Smooth muscle cell (in vitro differentiated cells): Measurements from ENCODE around the gene NLGN3. TPM values are rescaled to one million over a fixed set of nuclear protein-coding genes. Genes with fewer than 3 reads are reported as not detected.
A peak's percentile ranks its signal among the peaks of the same experiment; 100 is the strongest.
"Not testable (repeated sequence)": the region's sequence is repeated elsewhere in the genome, so short reads cannot be mapped to it uniquely, and the experiment has no call there.

ENCODE experiments used
- DNase-seq: peaks from one replicate; lab custom pipeline; 2025; ENCODE audit not compliant: unreplicated experiment; lab: John Stamatoyannopoulos, UW
- H2AFZ ChIP-seq: fragments of 200-600 bp; sonication (generic); 2 replicates; pipeline ENCODE4 v1.6.0; 2016; ENCODE audit warnings: antibody characterized with exemption, low read depth, mild to moderate bottlenecking
- H3F3A ChIP-seq: fragments of 200-600 bp; sonication (generic); 2 replicates; pipeline ENCODE4 v1.6.0; 2017; ENCODE audit warnings: antibody characterized with exemption, low read depth
- H3K27ac ChIP-seq: fragments of 200-600 bp; sonication (generic); 2 replicates; pipeline ENCODE4 v1.5.1; 2016; ENCODE audit warnings: low read depth, mild to moderate bottlenecking
- H3K27me3 ChIP-seq: fragments of 200-600 bp; sonication (generic); 2 replicates; pipeline ENCODE4 v1.6.1; 2016; ENCODE audit warnings: low read depth, mild to moderate bottlenecking
- H3K36me3 ChIP-seq: fragments of 200-600 bp; sonication (generic); 2 replicates; pipeline ENCODE4 v1.5.1; 2016; ENCODE audit warnings: low read depth
- H3K4me1 ChIP-seq: fragments of 200-600 bp; sonication (generic); 2 replicates; pipeline ENCODE4 v1.5.1; 2016; ENCODE audit warnings: low read depth
- H3K4me2 ChIP-seq: fragments of 200-600 bp; sonication (generic); 2 replicates; pipeline ENCODE4 v1.6.0; 2016; ENCODE audit warnings: mild to moderate bottlenecking
- H3K4me3 ChIP-seq: fragments of 200-600 bp; sonication (generic); 2 replicates; pipeline ENCODE4 v1.5.1; 2016; ENCODE audit warnings: mild to moderate bottlenecking
- H3K79me2 ChIP-seq: fragments of 200-600 bp; sonication (generic); 2 replicates; pipeline ENCODE4 v1.6.0; 2016; ENCODE audit warnings: low read depth, mild to moderate bottlenecking
- H3K9ac ChIP-seq: fragments of 200-600 bp; sonication (generic); 2 replicates; pipeline ENCODE4 v1.6.0; 2016; ENCODE audit warnings: low read depth
- H3K9me3 ChIP-seq: fragments of 200-600 bp; sonication (generic); replicated peaks from 2 replicates; pipeline ENCODE4 v1.5.1; 2016; ENCODE audit warnings: low read depth
- H4K20me1 ChIP-seq: fragments of 200-600 bp; sonication (generic); 2 replicates; pipeline ENCODE4 v1.6.0; 2016; ENCODE audit warnings: low read depth
- CTCF ChIP-seq: fragments of 200-600 bp; sonication (generic); IDR thresholded peaks from 2 replicates; pipeline ENCODE4 v1.5.1; 2017; ENCODE audit warnings: borderline replicate concordance, mild to moderate bottlenecking, antibody characterized with exemption; ENCODE audit not compliant: insufficient read depth, poor library complexity, severe bottlenecking
- WGBS: methylation state at CpG from one replicate; pipeline ENCODE4 v1.1.7; 2016; ENCODE audit warnings: low lambda C conversion rate; 5-methylcytosine and 5-hydroxymethylcytosine counted together
- polyA plus RNA-seq: library from polyadenylated mRNA; unstranded; fragments of >200 nt; fragmentation: Nextera tagmentation; extraction: Ambion mirVana; gene quantifications from 2 replicates; pipeline ENCODE4 v1.2.1, GENCODE V29; 2016
- total RNA-seq: library from RNA; depleted of rRNA; stranded (reverse); fragments of >200 nt; gene quantifications from 2 replicates; pipeline ENCODE4 v1.2.3, GENCODE V29; 2014

Gene NLGN3
- total and polyA plus RNA-seq, 2 experiments from 2014 or later: 0.13 to 1.5 TPM

GRCh38 chrX:71175531-71175930 is 30.9 kb downstream of the NLGN3 start:
- no peaks in the 10 kb centered on the region for H3F3A ChIP-seq
- H3K36me3 ChIP-seq: no peaks in the 10 kb centered on the region
- no peak for DNase-seq
- H3K4me1 ChIP-seq: no peaks in the 10 kb centered on the region
- no peak overlapping the region for H3K4me2 ChIP-seq
- H4K20me1 ChIP-seq: no peaks in the 10 kb centered on the region
- H3K9ac ChIP-seq: no peak overlapping the region
- H3K4me3 ChIP-seq: no peak overlapping the region
- H3K27ac ChIP-seq: no peak overlapping the region
- H2AFZ ChIP-seq: no peak overlapping the region
- no peaks in the 10 kb centered on the region for H3K9me3 ChIP-seq
- no peaks in the 10 kb centered on the region for H3K27me3 ChIP-seq
- 72% methylated on average over 5 of the region's 5 CpGs for WGBS
- H3K79me2 ChIP-seq: no peaks in the 10 kb centered on the region
- TF ChIP-seq CTCF: no peak

- WGBS: 56% methylated on average over 3 of the region's 3 CpGs
- TF ChIP-seq CTCF: no peak
- DNase-seq: no peak
Observed at GRCh38 chrX:71177327-71177726, 32.7 kb downstream of the NLGN3 start.

GRCh38 chrX:71178908-71179307 is 34.3 kb downstream of the NLGN3 start:
- Histone ChIP-seq H3K9ac (no peak overlapping the region), H2AFZ (no peak overlapping the region), H3K4me1 (peaks cover 13% of the 10 kb centered on the region)

More at GRCh38 chrX:71177327-71177726, 32.7 kb downstream of the NLGN3 start:
- H3K79me2 ChIP-seq: no peaks in the 10 kb centered on the region
- no peaks in the 10 kb centered on the region for H4K20me1 ChIP-seq
- H3F3A ChIP-seq: no peaks in the 10 kb centered on the region
- H3K4me3 ChIP-seq: no peak overlapping the region
- H3K4me2 ChIP-seq: no peak overlapping the region
- H3K4me1 ChIP-seq: no peaks in the 10 kb centered on the region
- H3K9ac ChIP-seq: no peak overlapping the region
- no peaks in the 10 kb centered on the region for H3K36me3 ChIP-seq
- H3K27me3 ChIP-seq: no peaks in the 10 kb centered on the region
- no peak overlapping the region for H3K27ac ChIP-seq
- H3K9me3 ChIP-seq: no peaks in the 10 kb centered on the region
- no peak overlapping the region for H2AFZ ChIP-seq

GRCh38 chrX:71180579-71181265 is 36.1 kb downstream of the NLGN3 start:
- H4K20me1 ChIP-seq, H3K9me3 ChIP-seq, H3K4me2 ChIP-seq, H3K27me3 ChIP-seq, H3K79me2 ChIP-seq, H3K27ac ChIP-seq, H3F3A ChIP-seq, H3K36me3 ChIP-seq, H2AFZ ChIP-seq, H3K4me3 ChIP-seq, H3K9ac ChIP-seq, DNase-seq: not testable (repeated sequence)
- WGBS: 73% methylated on average over 9 of the region's 9 CpGs
- H3K4me1 ChIP-seq: peaks cover 13% of the 10 kb centered on the region

More at GRCh38 chrX:71178908-71179307, 34.3 kb downstream of the NLGN3 start:
- no peak for DNase-seq
- Histone ChIP-seq H3K4me2 (no peak overlapping the region), H3K27me3 (no peaks in the 10 kb centered on the region), H3K36me3 (no peaks in the 10 kb centered on the region), H4K20me1 (no peaks in the 10 kb centered on the region), H3K79me2 (no peaks in the 10 kb centered on the region), H3K9me3 (no peaks in the 10 kb centered on the region), H3K4me3 (no peak overlapping the region), H3K27ac (no peak overlapping the region), H3F3A (no peaks in the 10 kb centered on the region)
- 27% methylated on average over 4 of the region's 4 CpGs for WGBS
- TF ChIP-seq CTCF: peak; percentile 58
